Activated CD4-positive, CD25-positive, alpha-beta regulatory T cell treated with anti-CD3 and anti-CD28 coated beads, Interleukin-2, amount 50 U/mL, for 16 hours (primary cell): ENCODE data around the gene TMEM130.
A peak's percentile ranks its signal among the peaks of the same experiment; 100 is the strongest.

ENCODE experiments used
- DNase-seq: peaks from one replicate; pipeline ENCODE4 v3.0.0-alpha.2; 2020; ENCODE audit warnings: low read depth, low spot score

TMEM130 gene

GRCh38 chr7:98869597-98870120 lies at the start of gene TMEM130:
Gene TMEM130, minus strand, starts transcription at chr7:98870014. Its CDS starts 153 bp downstream, at chr7:98869861.
- no peak for DNase-seq

- no peak for DNase-seq
Observed at GRCh38 chr7:98917331-98917730, 47.5 kb upstream of the TMEM130 start.

- no peak for DNase-seq
Observed at GRCh38 chr7:98913612-98914011, 43.8 kb upstream of the TMEM130 start.

- DNase-seq: no peak
Observed at GRCh38 chr7:98913026-98913425, 43.2 kb upstream of the TMEM130 start.

- DNase-seq: no peak
Observed at GRCh38 chr7:98911916-98912315, 42.1 kb upstream of the TMEM130 start.

GRCh38 chr7:98910427-98910826 lies 40.6 kb upstream of the TMEM130 start:
- DNase-seq: no peak

- DNase-seq: no peak
Observed at GRCh38 chr7:98909487-98909886, 39.7 kb upstream of the TMEM130 start.

GRCh38 chr7:98908585-98908984 lies 38.8 kb upstream of the TMEM130 start:
- DNase-seq: no peak

- no peak for DNase-seq
Observed at GRCh38 chr7:98907570-98907969, 37.8 kb upstream of the TMEM130 start.

GRCh38 chr7:98903246-98903645 lies 33.4 kb upstream of the TMEM130 start:
- DNase-seq: no peak

GRCh38 chr7:98902523-98902922 lies 32.7 kb upstream of the TMEM130 start:
- DNase-seq: no peak

- no peak for DNase-seq
Observed at GRCh38 chr7:98900815-98901214, 31.0 kb upstream of the TMEM130 start.

- no peak for DNase-seq
Observed at GRCh38 chr7:98899816-98900215, 30.0 kb upstream of the TMEM130 start.

GRCh38 chr7:98892609-98893008 lies 22.8 kb upstream of the TMEM130 start:
- DNase-seq: no peak

- no peak for DNase-seq
Observed at GRCh38 chr7:98887038-98887437, 17.2 kb upstream of the TMEM130 start.

GRCh38 chr7:98884416-98884815 lies 14.6 kb upstream of the TMEM130 start:
- DNase-seq: no peak

GRCh38 chr7:98881561-98882315 lies 11.9 kb upstream of the TMEM130 start:
- no peak for DNase-seq

GRCh38 chr7:98880485-98880884 lies 10.7 kb upstream of the TMEM130 start:
- DNase-seq: no peak

GRCh38 chr7:98879979-98880315 lies 10.1 kb upstream of the TMEM130 start:
- DNase-seq: no peak

GRCh38 chr7:98879198-98879978 lies 9.6 kb upstream of the TMEM130 start:
- DNase-seq: peak; percentile 55

- DNase-seq: peak; percentile 55
Observed at GRCh38 chr7:98878365-98879197, 8.8 kb upstream of the TMEM130 start, which contains the start of gene TRRAP. Gene TRRAP, plus strand, starts transcription at chr7:98878532. Its CDS starts 2,619 bp downstream, at chr7:98881151.
